H1 (cell line): ENCODE data around the gene SCAPER. TPM values are rescaled to one million over a fixed set of nuclear protein-coding genes. Genes with fewer than 3 reads are reported as not detected.

Experiments used
- CTCF ChIA-PET: fragments of 300-600 bp; sonication (Branson Sonifier 250); formaldehyde crosslinking; loops from one replicate; lab custom pipeline; 2021; ENCODE audit not compliant: partially characterized antibody; lab: Charles Lee
- POLR2A ChIA-PET: fragments of 300-600 bp; sonication (Branson Sonifier 250); formaldehyde crosslinking; loops from one replicate; lab custom pipeline; 2021; ENCODE audit warnings: inconsistent platforms; ENCODE audit not compliant: partially characterized antibody; lab: Charles Lee
- DNase-seq, 2 experiments: peaks; one replicate each; pipeline versions ENCODE4 v3.0.0 to v3.0.0-alpha.2; 2010 to 2022; ENCODE audit warnings: low spot score in 2 of 2, low read depth in 1 of 2, mixed read lengths in 1 of 2
- FAIRE-seq: peaks from 2 replicates; lab custom pipeline; 2011; peaks lifted over from hg19 to GRCh38; lab: Jason Lieb, UNC
- H2AFZ ChIP-seq: 2 replicates; pipeline ENCODE4 v1.8.1; 2012; ENCODE audit warnings: low read length, inconsistent platforms
- H2AK5ac ChIP-seq: 2 replicates; pipeline ENCODE4 v1.6.1; 2013; ENCODE audit warnings: low read depth, low read length
- H2BK120ac ChIP-seq: replicated peaks from 2 replicates; pipeline ENCODE3; 2013; ENCODE audit warnings: low read depth, low read length, inconsistent platforms
- H2BK12ac ChIP-seq: 2 replicates; pipeline ENCODE4 v1.6.1; 2013; ENCODE audit warnings: low read depth, low read length
- H2BK15ac ChIP-seq: 2 replicates; pipeline ENCODE4 v1.6.1; 2013; ENCODE audit warnings: low read length
- H2BK20ac ChIP-seq: 2 replicates; pipeline ENCODE4 v1.6.1; 2013; ENCODE audit warnings: low read length
- H2BK5ac ChIP-seq: 2 replicates; pipeline ENCODE4 v1.6.1; 2013; ENCODE audit warnings: low read depth, low read length
- H3K14ac ChIP-seq: 2 replicates; pipeline ENCODE4 v1.6.1; 2013; ENCODE audit warnings: inconsistent platforms; ENCODE audit not compliant: insufficient read length
- H3K18ac ChIP-seq: 2 replicates; pipeline ENCODE4 v1.6.1; 2013; ENCODE audit warnings: low read length; ENCODE audit errors: extremely low read depth
- H3K23ac ChIP-seq: 2 replicates; pipeline ENCODE4 v1.6.1; 2013; ENCODE audit warnings: inconsistent platforms; ENCODE audit not compliant: insufficient read length
- H3K23me2 ChIP-seq: 2 replicates; pipeline ENCODE4 v1.6.1; 2013; ENCODE audit warnings: low read depth, low read length
- H3K27ac ChIP-seq: 2 replicates; pipeline ENCODE4 v1.6.1; 2011; ENCODE audit warnings: low read depth, low read length, inconsistent platforms
- H3K27me3 ChIP-seq, 4 experiments: replicated peaks in 1 of 4; 1 replicate in 1 of 4; 2 replicates in 3 of 4; pipeline versions ENCODE4 v1.6.1 to v1.8.1; 2011 to 2013; ENCODE audit warnings: low read length in 3 of 4, mild to moderate bottlenecking in 3 of 4, inconsistent platforms in 2 of 4, mixed read lengths in 2 of 4, moderate library complexity in 1 of 4; ENCODE audit not compliant: control insufficient read depth in 3 of 4, insufficient read depth in 3 of 4; ENCODE audit errors: extremely low read depth in 1 of 4
- H3K36me3 ChIP-seq, 4 experiments: 2 replicates each; pipeline versions ENCODE4 v1.6.1 to v1.8.1; 2011 to 2013; ENCODE audit warnings: mild to moderate bottlenecking in 4 of 4, low read length in 3 of 4, moderate library complexity in 2 of 4, control low read depth in 1 of 4, inconsistent platforms in 1 of 4; ENCODE audit not compliant: insufficient read depth in 4 of 4, control insufficient read depth in 2 of 4
- H3K4ac ChIP-seq: replicated peaks from 2 replicates; pipeline ENCODE3; 2013; ENCODE audit warnings: low read length, low read depth, mixed read lengths, inconsistent platforms; ENCODE audit not compliant: insufficient read length
- H3K4me1 ChIP-seq, 4 experiments: replicated peaks in 1 of 4; 1 replicate in 1 of 4; 2 replicates in 3 of 4; pipeline versions ENCODE4 v1.6.1 to v1.8.1; 2011 to 2013; ENCODE audit warnings: low read length in 3 of 4, inconsistent platforms in 2 of 4, mixed read lengths in 1 of 4; ENCODE audit not compliant: insufficient read depth in 4 of 4, control insufficient read depth in 3 of 4
- H3K4me2 ChIP-seq, 2 experiments: 2 replicates each; pipeline versions ENCODE4 v1.6.1 to v1.8.1; 2011 to 2013; ENCODE audit warnings: low read depth in 2 of 2, low read length in 2 of 2, control low read depth in 1 of 2, inconsistent platforms in 1 of 2, mild to moderate bottlenecking in 1 of 2; ENCODE audit not compliant: insufficient read depth in 1 of 2
- H3K4me3 ChIP-seq, 4 experiments: fragments of 200-600, 300-600 bp in 1 of 4; sonication (generic), shearing (Covaris generic), sonication (Bioruptor Twin) in 1 of 4; 2 replicates each; pipeline versions ENCODE4 v1.5.1 to v1.8.1; 2011 to 2016; ENCODE audit warnings: low read length in 4 of 4, low read depth in 3 of 4, control low read depth in 2 of 4, inconsistent platforms in 2 of 4, mild to moderate bottlenecking in 2 of 4, mixed read lengths in 1 of 4, moderate library complexity in 1 of 4; ENCODE audit not compliant: insufficient read depth in 2 of 4; ENCODE audit errors: extremely low read depth in 1 of 4
- H3K56ac ChIP-seq: replicated peaks from 2 replicates; pipeline ENCODE3; 2013; ENCODE audit warnings: low read depth, mild to moderate bottlenecking, mixed read lengths, low read length, inconsistent platforms; ENCODE audit not compliant: insufficient read length
- H3K79me1 ChIP-seq: 2 replicates; pipeline ENCODE4 v1.6.1; 2013; ENCODE audit warnings: low read depth, low read length, control low read depth
- H3K79me2 ChIP-seq, 2 experiments: 2 replicates each; pipeline versions ENCODE4 v1.6.1 to v1.8.1; 2012 to 2013; ENCODE audit warnings: low read length in 2 of 2, mild to moderate bottlenecking in 2 of 2, inconsistent platforms in 1 of 2; ENCODE audit not compliant: insufficient read depth in 2 of 2, control insufficient read depth in 1 of 2
- H3K9ac ChIP-seq, 4 experiments: replicated peaks in 1 of 4; 1 replicate in 1 of 4; 2 replicates in 3 of 4; pipeline versions ENCODE4 v1.6.1 to v1.8.1; 2011 to 2013; ENCODE audit warnings: low read depth in 3 of 4, low read length in 3 of 4, control low read depth in 2 of 4, mild to moderate bottlenecking in 2 of 4, moderate library complexity in 2 of 4, inconsistent platforms in 1 of 4; ENCODE audit errors: extremely low read depth in 1 of 4
- H3K9me3 ChIP-seq, 2 experiments: 2 replicates each; pipeline versions ENCODE4 v1.6.1 to v1.8.1; 2012 to 2013; ENCODE audit warnings: mild to moderate bottlenecking in 2 of 2, moderate library complexity in 2 of 2, control low read depth in 1 of 2, inconsistent platforms in 1 of 2, low read depth in 1 of 2, low read length in 1 of 2, mixed read lengths in 1 of 2; ENCODE audit not compliant: insufficient read depth in 2 of 2
- H4K20me1 ChIP-seq, 2 experiments: replicated peaks in 1 of 2; 2 replicates each; pipeline versions ENCODE3 to v1.8.1; 2011 to 2013; ENCODE audit warnings: inconsistent platforms in 2 of 2, low read length in 2 of 2, mild to moderate bottlenecking in 1 of 2; ENCODE audit not compliant: insufficient read depth in 2 of 2, control insufficient read depth in 1 of 2
- H4K5ac ChIP-seq: 2 replicates; pipeline ENCODE4 v1.6.1; 2013; ENCODE audit warnings: low read length, low read depth, mixed read lengths, inconsistent platforms; ENCODE audit not compliant: insufficient read length
- H4K8ac ChIP-seq: 2 replicates; pipeline ENCODE4 v1.8.0; 2013; ENCODE audit warnings: mild to moderate bottlenecking, moderate library complexity, low read length, inconsistent platforms; ENCODE audit not compliant: insufficient read depth; ENCODE audit errors: extremely low read depth
- H4K91ac ChIP-seq: replicated peaks from 2 replicates; pipeline ENCODE3; 2013; ENCODE audit warnings: low read length, mixed read lengths, inconsistent platforms; ENCODE audit not compliant: insufficient read length
- ASH2L ChIP-seq: fragments of 200-600, 300-600 bp; sonication (generic); IDR thresholded peaks from one replicate; pipeline ENCODE4 v1.7.1; 2017; ENCODE audit warnings: low read length
- CBX5 ChIP-seq: fragments of 300-800, 300-1000 bp; sonication (generic); IDR thresholded peaks from 2 replicates; pipeline ENCODE4 v1.7.1; 2016; ENCODE audit warnings: antibody characterized with exemption, low read length, low read depth
- CBX8 ChIP-seq: fragments of 300-800, 300-1000 bp; sonication (generic); IDR thresholded peaks from 2 replicates; pipeline ENCODE4 v1.7.1; 2016; ENCODE audit warnings: low read depth, low read length, borderline replicate concordance
- CEBPB ChIP-seq: IDR thresholded peaks from 2 replicates; pipeline ENCODE4 v1.6.1; 2012; ENCODE audit warnings: low read depth, low read length
- CHD1 ChIP-seq: IDR thresholded peaks from 2 replicates; pipeline ENCODE4 v1.6.1; 2012; ENCODE audit warnings: low read depth, low read length, improper control_type of control experiment
- CREB1 ChIP-seq: IDR thresholded peaks from 2 replicates; pipeline ENCODE4 v1.6.1; 2012; ENCODE audit warnings: inconsistent platforms
- CTBP2 ChIP-seq: IDR thresholded peaks from 2 replicates; pipeline ENCODE4 v1.7.0; 2011; ENCODE audit warnings: borderline replicate concordance, mild to moderate bottlenecking, moderate library complexity, mixed read lengths, low read length; ENCODE audit not compliant: insufficient read depth, insufficient read length
- GABPA ChIP-seq: IDR thresholded peaks from 2 replicates; pipeline ENCODE4 v1.6.1; 2011; ENCODE audit warnings: mild to moderate bottlenecking, low read length, moderate library complexity, borderline replicate concordance; ENCODE audit not compliant: insufficient read depth
- HDAC2 ChIP-seq, 2 experiments: fragments of 300-600 bp in 1 of 2; sonication (generic) in 1 of 2; IDR thresholded peaks; 2 replicates each; pipeline ENCODE4 v1.6.1; 2011 to 2012; ENCODE audit warnings: low read depth in 2 of 2, low read length in 2 of 2, mild to moderate bottlenecking in 2 of 2, moderate library complexity in 2 of 2, borderline replicate concordance in 1 of 2, inconsistent platforms in 1 of 2
- JUN ChIP-seq: IDR thresholded peaks from 2 replicates; pipeline ENCODE4 v1.6.1; 2011; ENCODE audit warnings: low read depth, mild to moderate bottlenecking, improper control_type of control experiment, low read length
- NRF1 ChIP-seq: IDR thresholded peaks from 2 replicates; pipeline ENCODE4 v1.6.1; 2011; ENCODE audit warnings: mild to moderate bottlenecking, low read depth, low read length, improper control_type of control experiment
- SIRT6 ChIP-seq: IDR thresholded peaks from one replicate; pipeline ENCODE4 v1.7.1; 2012; ENCODE audit warnings: low read length, inconsistent platforms
- SP4 ChIP-seq: IDR thresholded peaks from 2 replicates; pipeline ENCODE4 v1.6.1; 2012; ENCODE audit warnings: low read length, inconsistent platforms
- TAF7 ChIP-seq: optimal IDR thresholded peaks from 2 replicates; pipeline ENCODE3; 2011; ENCODE audit warnings: low read depth, mild to moderate bottlenecking, inconsistent platforms, low read length, moderate library complexity, borderline replicate concordance
- TBP ChIP-seq: IDR thresholded peaks from 2 replicates; pipeline ENCODE4 v1.6.1; 2011; ENCODE audit warnings: low read depth, low read length, improper control_type of control experiment
- ZNF274 ChIP-seq: IDR thresholded peaks from 2 replicates; pipeline ENCODE4 v1.7.0; 2012; ENCODE audit warnings: low read length, borderline replicate concordance; ENCODE audit errors: extremely low read depth
- WGBS, 2 experiments: shearing (Covaris generic) in 1 of 2; methylation state at CpG; one replicate each; pipeline versions ENCODE4 v1.1.6 to v1.1.7; 2013 to 2015; ENCODE audit warnings: low lambda C conversion rate in 2 of 2, mixed read lengths in 2 of 2, inconsistent platforms in 1 of 2, low coverage in 1 of 2, missing lambda C conversion rate in 1 of 2; ENCODE audit not compliant: insufficient replicate concordance in 2 of 2, insufficient coverage in 1 of 2, insufficient read length in 1 of 2; ENCODE audit errors: extremely low coverage in 1 of 2, missing lambda C conversion rate in 1 of 2; 5-methylcytosine and 5-hydroxymethylcytosine counted together
- polyA plus RNA-seq, 7 experiments: library from polyadenylated mRNA; depleted of rRNA in 3 of 7; stranded (reverse) in 5 of 7; unstranded in 2 of 7; fragments of >200 nt in 5 of 7; fragments of 200-250 nt in 2 of 7; gene quantifications; 1 replicate in 5 of 7; 2 replicates in 1 of 7; 4 replicates in 1 of 7; pipeline versions ENCODE4 v1.2.1 to v1.2.3, GENCODE V29; 2011 to 2013; ENCODE audit warnings: missing spikeins in 2 of 7, mixed read lengths in 2 of 7
- total RNA-seq: library from RNA; stranded (reverse); fragmentation: NEBNext Ultra II Directional; extraction: Animal tissue kit (Norgen Biotek cat#: 25700); gene quantifications from 2 replicates; pipeline ENCODE4 v1.2.1, GENCODE V29; 2021

The SCAPER gene
- total and polyA plus RNA-seq, 2 of the 8 experiments (the other 6 are each of a cell fraction or from before 2014, with no cell fraction given), result 1.6 to 6.8 TPM

GRCh38 chr15:76664411-76664810 is 240.7 kb downstream of the SCAPER start:
- CTCF ChIA-PET, result interaction anchor here (0.7 to 1.7 kb wide), 4 partner anchors 10 to 175 kb away, joined by 3 to 7 read pairs (median 3); no protein-coding TSS in a partner anchor
- no peak overlapping the region for H3K27ac ChIP-seq
- no peak for FAIRE-seq
- TF ChIP-seq TAF7 (no peak), SIRT6 (no peak), ZNF274 (no peak), JUN (no peak), GABPA (no peak), CREB1 (no peak), CBX8 (no peak), SP4 (no peak), CHD1 (no peak), CBX5 (no peak), CTBP2 (no peak), ASH2L (no peak), NRF1 (no peak), HDAC2 (IDR thresholded peaks at IDR 0.05; ENCODE audit: borderline replicate concordance in 1 of 2, low read depth in 2 of 2, low read length in 2 of 2) (no peak), TBP (no peak), CEBPB (no peak)

More at GRCh38 chr15:76664411-76664810, 240.7 kb downstream of the SCAPER start:
- no peaks in the 10 kb centered on the region for H3K27me3 ChIP-seq
- no peaks in the 10 kb centered on the region for H3K23me2 ChIP-seq
- WGBS, 2 experiments, result 92% methylated on average over 2 of the region's 2 CpGs; no CpG with 5 or more reads in 1 of the 2 experiments
- no peak overlapping the region for H3K23ac ChIP-seq
- H3K18ac ChIP-seq, result no peak overlapping the region
- H2BK20ac ChIP-seq, result no peak overlapping the region
- no peak overlapping the region for H2BK120ac ChIP-seq
- no peak for DNase-seq
- no peak overlapping the region for H2AFZ ChIP-seq
- H4K91ac ChIP-seq, result no peak overlapping the region
- H2BK5ac ChIP-seq, result no peak overlapping the region
- H3K36me3 ChIP-seq, result no peaks in the 10 kb centered on the region
- no peaks in the 10 kb centered on the region for H3K9me3 ChIP-seq
- no peak overlapping the region for H3K14ac ChIP-seq
- no peak overlapping the region for H2AK5ac ChIP-seq
- POLR2A ChIA-PET, result no interaction called here
- H3K4me1 ChIP-seq, result no peaks in the 10 kb centered on the region
- no peak overlapping the region for H3K9ac ChIP-seq
- H4K8ac ChIP-seq, result no peak overlapping the region
- H3K4me3 ChIP-seq, result no peak overlapping the region
- no peak overlapping the region for H3K4me2 ChIP-seq
- H2BK12ac ChIP-seq, result no peak overlapping the region
- no peak overlapping the region for H2BK15ac ChIP-seq
- H3K79me2 ChIP-seq, result no peaks in the 10 kb centered on the region
- no peak overlapping the region for H3K56ac ChIP-seq
- no peak overlapping the region for H4K5ac ChIP-seq
- no peak overlapping the region for H3K4ac ChIP-seq
- H4K20me1 ChIP-seq, result no peaks in the 10 kb centered on the region
- H3K79me1 ChIP-seq, result no peaks in the 10 kb centered on the region
